LNCaP clone FGC (cell line): ENCODE results near the gene ARHGDIG.

ENCODE experiments used
- DNase-seq: peaks from one replicate; pipeline ENCODE4 v3.0.0-alpha.2; 2011; ENCODE audit warnings: low read depth
- H3K4me3 ChIP-seq: 2 replicates; pipeline ENCODE4 v1.5.1; 2011; ENCODE audit warnings: mild to moderate bottlenecking, low read depth, low read length, control low read depth
- TF ChIP-seq, protein P1 (sequence below): IDR thresholded peaks from 2 replicates; pipeline ENCODE4 v1.5.1; 2012; ENCODE audit warnings: mild to moderate bottlenecking; ENCODE audit not compliant: control insufficient read depth, insufficient read depth; ENCODE audit errors: extremely low read depth

Gene ARHGDIG

DNA sequence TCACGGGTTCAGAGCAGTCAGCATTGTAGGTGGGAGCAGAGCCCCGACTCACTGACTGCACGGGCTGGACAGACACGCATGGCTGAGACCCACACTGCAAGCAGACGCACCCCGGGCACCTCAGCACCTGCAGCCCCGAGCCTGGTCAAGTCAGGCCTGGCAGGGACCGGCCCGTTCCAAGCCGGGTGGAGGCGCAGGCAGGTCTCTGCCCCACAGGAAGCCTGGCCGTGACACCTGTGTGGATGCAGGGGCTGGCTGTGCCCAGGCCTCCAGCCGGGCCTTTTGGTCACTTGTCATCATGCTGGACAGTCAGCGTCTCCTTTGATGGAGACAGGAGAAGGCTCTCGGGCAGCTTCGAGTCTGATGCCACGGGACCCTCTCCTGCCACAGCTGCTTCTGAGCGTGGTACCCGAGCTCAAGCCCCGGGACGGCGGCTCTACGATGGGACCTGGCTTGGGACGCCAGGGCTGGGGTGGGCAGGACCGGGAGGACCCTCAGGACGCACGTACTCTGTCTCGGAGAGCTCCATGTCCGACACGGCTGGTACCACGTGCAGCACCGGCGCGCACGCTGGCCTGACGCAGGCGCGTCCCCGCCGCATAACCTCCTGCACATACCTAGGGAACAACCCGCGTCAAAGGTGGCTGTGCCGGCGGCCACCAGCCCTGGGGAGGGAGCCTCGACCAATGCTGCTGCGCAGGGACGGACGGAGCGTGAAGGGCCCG is 10.5 kb downstream of the ARHGDIG start:
- TF ChIP-seq, protein P1, sequence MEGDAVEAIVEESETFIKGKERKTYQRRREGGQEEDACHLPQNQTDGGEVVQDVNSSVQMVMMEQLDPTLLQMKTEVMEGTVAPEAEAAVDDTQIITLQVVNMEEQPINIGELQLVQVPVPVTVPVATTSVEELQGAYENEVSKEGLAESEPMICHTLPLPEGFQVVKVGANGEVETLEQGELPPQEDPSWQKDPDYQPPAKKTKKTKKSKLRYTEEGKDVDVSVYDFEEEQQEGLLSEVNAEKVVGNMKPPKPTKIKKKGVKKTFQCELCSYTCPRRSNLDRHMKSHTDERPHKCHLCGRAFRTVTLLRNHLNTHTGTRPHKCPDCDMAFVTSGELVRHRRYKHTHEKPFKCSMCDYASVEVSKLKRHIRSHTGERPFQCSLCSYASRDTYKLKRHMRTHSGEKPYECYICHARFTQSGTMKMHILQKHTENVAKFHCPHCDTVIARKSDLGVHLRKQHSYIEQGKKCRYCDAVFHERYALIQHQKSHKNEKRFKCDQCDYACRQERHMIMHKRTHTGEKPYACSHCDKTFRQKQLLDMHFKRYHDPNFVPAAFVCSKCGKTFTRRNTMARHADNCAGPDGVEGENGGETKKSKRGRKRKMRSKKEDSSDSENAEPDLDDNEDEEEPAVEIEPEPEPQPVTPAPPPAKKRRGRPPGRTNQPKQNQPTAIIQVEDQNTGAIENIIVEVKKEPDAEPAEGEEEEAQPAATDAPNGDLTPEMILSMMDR, result no peak
- DNase-seq, result no peak
- no peak overlapping the region for H3K4me3 ChIP-seq

DNA sequence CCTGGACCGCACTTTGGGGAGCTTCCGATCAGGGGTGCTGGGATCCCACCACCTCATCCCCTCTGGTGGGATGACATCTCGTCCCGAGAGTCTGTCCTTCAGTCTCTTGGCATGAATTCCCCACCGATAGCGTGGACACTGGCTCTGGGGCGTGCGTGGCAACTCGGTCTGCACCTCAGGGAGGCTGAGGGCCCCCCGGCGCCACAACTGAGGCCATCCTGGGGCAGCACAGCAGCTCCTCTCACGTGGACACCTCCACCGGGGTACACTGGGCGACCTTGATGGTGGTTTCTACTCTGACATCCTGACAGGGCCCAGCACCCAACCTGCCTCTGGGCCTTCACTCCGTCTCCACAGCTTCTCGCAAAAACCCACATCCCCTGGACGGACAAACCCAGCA is 11.1 kb downstream of the ARHGDIG start:
- TF ChIP-seq, protein P1, result no peak
- DNase-seq, result no peak
- H3K4me3 ChIP-seq, result no peak overlapping the region

DNA sequence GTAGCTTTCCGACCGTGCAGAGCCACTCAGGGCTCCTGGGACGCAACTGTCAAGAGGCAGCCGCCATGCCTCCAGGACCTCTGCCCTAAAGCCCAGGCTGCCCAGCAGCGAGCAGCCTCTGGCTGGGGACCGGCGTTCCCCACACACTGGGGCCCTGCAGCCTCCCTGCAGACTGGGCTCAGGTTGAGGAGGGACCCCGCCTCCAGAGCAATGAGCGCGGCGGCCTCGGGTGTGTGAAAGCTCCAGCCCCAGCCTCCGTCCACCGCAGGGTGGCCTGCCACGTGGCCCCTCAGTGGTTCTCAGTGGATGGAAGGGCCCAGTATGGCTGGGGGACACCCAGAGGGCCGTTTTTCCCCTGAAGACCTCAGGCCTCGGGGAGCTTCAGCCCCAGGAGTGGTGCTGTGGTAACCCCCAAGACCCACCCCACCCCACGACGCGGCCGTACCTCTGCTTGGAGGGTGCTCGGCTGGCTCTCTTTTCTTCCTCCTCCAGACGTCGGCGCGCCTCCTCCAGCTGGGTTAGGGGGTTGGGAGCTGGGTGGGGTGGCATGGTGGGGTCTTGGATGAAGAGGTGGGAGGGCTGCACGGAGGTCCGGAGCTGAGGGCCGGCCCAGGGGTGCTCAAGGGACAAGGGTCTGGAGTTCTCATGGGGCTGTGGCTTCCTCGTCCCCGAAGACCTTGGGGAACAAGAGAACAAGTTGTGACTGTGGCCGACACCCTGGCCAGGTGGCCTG is 12.8 kb downstream of the ARHGDIG start:
- no peak overlapping the region for H3K4me3 ChIP-seq
- TF ChIP-seq, protein P1, result no peak
- no peak for DNase-seq

DNA sequence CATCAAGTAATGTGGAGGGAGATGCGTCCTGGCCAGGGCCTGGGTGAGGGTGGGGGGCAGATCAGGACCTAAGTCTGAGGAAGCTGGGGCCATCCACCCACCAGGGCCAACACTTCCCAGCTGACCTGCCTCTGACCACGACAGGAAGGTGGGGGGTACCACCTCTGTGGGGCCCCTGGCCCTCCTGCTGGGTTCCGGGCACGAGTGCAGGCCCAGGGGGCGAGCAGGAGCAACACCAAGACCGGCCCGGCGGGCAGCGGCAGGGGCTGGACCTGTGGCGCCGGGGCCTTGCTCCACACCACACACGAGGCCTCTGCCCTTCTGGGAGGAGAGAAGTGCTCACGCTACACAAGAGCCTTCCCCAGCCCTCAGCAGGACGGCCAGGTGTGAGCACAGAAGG is 15.9 kb downstream of the ARHGDIG start:
- TF ChIP-seq, protein P1, result no peak
- no peak for DNase-seq

DNA sequence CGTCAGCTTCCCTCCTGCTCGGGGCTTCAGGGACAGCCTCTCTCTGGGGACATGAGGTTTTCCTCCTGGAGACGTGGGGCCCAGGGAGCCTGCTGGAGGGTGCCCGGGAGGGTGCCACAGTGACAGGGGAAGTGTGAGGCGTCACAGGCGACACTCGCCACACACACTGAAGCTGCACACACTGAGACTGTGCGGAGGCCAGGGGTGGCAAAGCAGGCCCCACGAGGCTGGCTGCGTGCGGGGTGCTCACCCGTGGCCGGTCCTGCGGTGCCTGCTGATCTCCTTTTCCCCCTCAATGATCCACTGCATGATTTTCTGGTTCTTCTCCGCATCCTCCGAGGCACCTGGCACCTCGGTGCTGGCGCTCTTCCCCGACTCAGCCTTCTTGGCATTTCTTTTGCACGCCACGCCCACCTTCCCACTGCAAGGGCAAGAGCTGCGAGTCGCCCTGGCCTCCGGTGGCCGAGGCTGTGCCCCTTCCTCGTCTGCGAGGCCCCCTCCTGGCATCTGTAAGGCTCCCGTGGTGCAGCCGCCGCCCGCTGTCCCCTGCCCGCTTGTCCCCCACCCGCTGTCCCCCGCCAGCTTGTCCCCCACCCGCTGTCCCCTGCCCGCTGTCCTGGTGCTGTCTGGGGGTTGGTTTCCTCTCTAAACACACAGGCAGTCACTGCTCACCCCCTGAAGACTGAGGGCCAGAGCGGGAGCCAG is 16.6 kb downstream of the ARHGDIG start:
- DNase-seq, result no peak
- TF ChIP-seq, protein P1, result no peak
- no peak overlapping the region for H3K4me3 ChIP-seq

More for the DNA sequence above, 15.9 kb downstream of the ARHGDIG start:
- no peak overlapping the region for H3K4me3 ChIP-seq

DNA sequence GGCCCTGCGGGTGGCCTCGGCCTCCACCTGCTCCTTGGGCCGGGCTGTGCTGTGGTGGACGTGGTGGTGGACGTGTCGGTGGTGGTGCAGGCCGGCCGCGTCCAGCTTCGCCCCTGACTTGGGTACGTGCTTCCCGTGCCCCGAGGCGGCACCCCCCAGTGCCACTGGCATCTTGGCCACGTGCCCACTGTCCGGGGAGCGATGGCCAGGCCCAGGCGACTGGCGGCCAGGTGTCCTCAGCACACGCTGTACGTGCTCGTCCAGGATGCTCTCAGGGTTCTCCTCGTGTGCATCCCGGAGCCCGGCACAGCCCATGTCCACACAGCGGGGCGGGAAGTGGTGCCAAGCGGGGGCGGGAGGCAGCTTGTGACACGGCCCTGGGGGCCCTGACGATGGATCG is 17.4 kb downstream of the ARHGDIG start:
- TF ChIP-seq, protein P1, result no peak
- no peak for DNase-seq
- H3K4me3 ChIP-seq, result no peak overlapping the region
